Measurements from ENCODE around the gene EYA3. TPM values are rescaled to one million over a fixed set of nuclear protein-coding genes. Genes with fewer than 3 reads are reported as not detected.

EYA3 gene
- total RNA-seq, 1 experiment from 2014 or later = 32.7 TPM

DNA sequence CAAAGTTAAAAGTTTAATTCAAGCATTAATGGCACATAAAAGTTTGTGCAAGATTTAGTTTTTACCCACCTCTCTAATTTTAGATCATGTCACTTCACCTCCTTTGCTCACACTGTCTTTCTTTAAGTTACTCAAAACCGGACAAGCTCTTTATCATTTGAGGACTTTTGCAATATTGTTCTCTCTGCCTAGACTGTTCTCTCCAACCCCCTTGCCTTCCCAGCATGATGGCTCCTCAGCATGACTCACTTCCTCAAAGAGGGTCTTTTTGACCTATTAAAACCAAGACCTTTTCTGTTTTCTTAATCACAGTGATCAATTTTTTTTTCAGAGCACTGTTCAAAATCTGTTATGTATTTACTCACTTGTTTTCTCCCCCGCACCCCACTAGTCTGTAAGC is 67.3 kb downstream of the EYA3 start:
- Mint-ChIP-seq H3K9me3 (no peaks in the 10 kb centered on the region), H3K4me3 (no peak overlapping the region), H3K4me1 (peaks cover 8 to 10% of the 10 kb centered on the region in 2 experiments), H3K36me3 (ENCODE audit: insufficient read depth in 1 of 3, low read depth in 3 of 3) (peaks cover 0 to 13% (median 10%) of the 10 kb centered on the region in 3 experiments; a peak in 6 of 7 replicates), H3K27ac (peak overlapping the region in 2 of 3 experiments; percentile 34 to 46; a peak in 5 of 7 replicates), H3K27me3 (ENCODE audit: low read depth) (no peaks in the 10 kb centered on the region)
- H4K5ac ChIP-seq (ENCODE audit: insufficient read length, low read depth, low read length) = no peak overlapping the region
- H2AK5ac ChIP-seq (ENCODE audit: insufficient read length, low read length) = no peak overlapping the region
- DNase-seq = no peak
- no peaks in the 10 kb centered on the region for H3K23me2 ChIP-seq (ENCODE audit: insufficient read length, low read depth, low read length, poor library complexity, severe bottlenecking)
- H4K20me1 ChIP-seq (ENCODE audit: control insufficient read depth, insufficient read depth, insufficient read length) = no peaks in the 10 kb centered on the region
- no peak overlapping the region for H2BK15ac ChIP-seq (ENCODE audit: low read depth, low read length)
- H2AFZ ChIP-seq (ENCODE audit: low read length) = no peak overlapping the region
- H3K4me2 ChIP-seq (ENCODE audit: insufficient read depth, insufficient read length, low read length) = no peak overlapping the region
- H2BK120ac ChIP-seq (ENCODE audit: low read depth, low read length, poor library complexity, severe bottlenecking) = no peak overlapping the region
- no peaks in the 10 kb centered on the region for H3K4me1 ChIP-seq (ENCODE audit: insufficient read depth, low read length)
- H3K23ac ChIP-seq (ENCODE audit: insufficient read length, low read depth, low read length) = no peak overlapping the region
- H3K9ac ChIP-seq (ENCODE audit: extremely low read depth, insufficient read length, low read length) = no peak overlapping the region
- H3K27ac ChIP-seq (ENCODE audit: insufficient read length, low read depth, low read length) = no peak overlapping the region
- H2BK12ac ChIP-seq (ENCODE audit: insufficient read length, low read depth, low read length) = no peak overlapping the region
- H3K79me1 ChIP-seq (ENCODE audit: insufficient read depth, low read depth, low read length, poor library complexity, severe bottlenecking) = no peaks in the 10 kb centered on the region
- H3K18ac ChIP-seq (ENCODE audit: insufficient read length, low read depth, low read length) = no peak overlapping the region
- no peak overlapping the region for H2BK20ac ChIP-seq (ENCODE audit: low read depth, low read length, poor library complexity, severe bottlenecking)
- no peak overlapping the region for H4K91ac ChIP-seq (ENCODE audit: insufficient read length, low read depth, low read length)
- no peaks in the 10 kb centered on the region for H3K79me2 ChIP-seq (ENCODE audit: insufficient read depth, low read length)
- no peak overlapping the region for H2BK5ac ChIP-seq (ENCODE audit: insufficient read length, low read length)
- WGBS (ENCODE audit: extremely low coverage, insufficient read length, low lambda C conversion rate) = no CpG with 5 or more reads among the region's 2 CpGs
- H3K27me3 ChIP-seq (ENCODE audit: insufficient read depth, low read length) = no peaks in the 10 kb centered on the region
- no peak overlapping the region for H3K14ac ChIP-seq (ENCODE audit: insufficient read depth, low read length)
- H3K4ac ChIP-seq (ENCODE audit: low read depth, low read length) = no peak overlapping the region
- no peaks in the 10 kb centered on the region for H3K9me3 ChIP-seq (ENCODE audit: control insufficient read depth, low read depth, low read length)
- TF ChIP-seq, protein P1, sequence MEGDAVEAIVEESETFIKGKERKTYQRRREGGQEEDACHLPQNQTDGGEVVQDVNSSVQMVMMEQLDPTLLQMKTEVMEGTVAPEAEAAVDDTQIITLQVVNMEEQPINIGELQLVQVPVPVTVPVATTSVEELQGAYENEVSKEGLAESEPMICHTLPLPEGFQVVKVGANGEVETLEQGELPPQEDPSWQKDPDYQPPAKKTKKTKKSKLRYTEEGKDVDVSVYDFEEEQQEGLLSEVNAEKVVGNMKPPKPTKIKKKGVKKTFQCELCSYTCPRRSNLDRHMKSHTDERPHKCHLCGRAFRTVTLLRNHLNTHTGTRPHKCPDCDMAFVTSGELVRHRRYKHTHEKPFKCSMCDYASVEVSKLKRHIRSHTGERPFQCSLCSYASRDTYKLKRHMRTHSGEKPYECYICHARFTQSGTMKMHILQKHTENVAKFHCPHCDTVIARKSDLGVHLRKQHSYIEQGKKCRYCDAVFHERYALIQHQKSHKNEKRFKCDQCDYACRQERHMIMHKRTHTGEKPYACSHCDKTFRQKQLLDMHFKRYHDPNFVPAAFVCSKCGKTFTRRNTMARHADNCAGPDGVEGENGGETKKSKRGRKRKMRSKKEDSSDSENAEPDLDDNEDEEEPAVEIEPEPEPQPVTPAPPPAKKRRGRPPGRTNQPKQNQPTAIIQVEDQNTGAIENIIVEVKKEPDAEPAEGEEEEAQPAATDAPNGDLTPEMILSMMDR (conservative IDR thresholded peaks at IDR 0.05) = no peak
- H3T11ph ChIP-seq (ENCODE audit: low read length) = no peak overlapping the region
- no peak overlapping the region for H3K56ac ChIP-seq (ENCODE audit: insufficient read length, low read depth, low read length)
- H4K8ac ChIP-seq (replicated peaks; ENCODE audit: insufficient read length, low read depth, low read length) = no peak overlapping the region

All from H9 (cell line).